Stomach (tissue), 4 donors: ENCODE data around the gene SLC5A1.
"Not testable (repeated sequence)": the region's sequence is repeated elsewhere in the genome, so short reads cannot be mapped to it uniquely, and the experiment has no call there.

Experiments
- EP300 ChIP-seq: sonication (generic); formaldehyde crosslinking; IDR thresholded peaks from one replicate; pipeline ENCODE4 v1.6.1; 2017; ENCODE audit warnings: antibody characterized with exemption
- POLR2AphosphoS5 ChIP-seq, 3 donors: sonication (generic); formaldehyde crosslinking; IDR thresholded peaks; one replicate each; pipeline ENCODE4 v1.6.1; 2016; ENCODE audit warnings: antibody characterized with exemption in 3 of 3
- TF ChIP-seq, protein P1 (sequence below), 7 experiments: fragments of 450-650 bp in 4 of 7; fragments of 200-600 bp in 3 of 7; sonication (generic) in 3 of 7; IDR thresholded peaks; one replicate each; pipeline ENCODE4 v1.5.1; 2016 to 2019; ENCODE audit warnings: antibody characterized with exemption in 7 of 7, control low read depth in 2 of 7, mild to moderate bottlenecking in 1 of 7

DNA sequence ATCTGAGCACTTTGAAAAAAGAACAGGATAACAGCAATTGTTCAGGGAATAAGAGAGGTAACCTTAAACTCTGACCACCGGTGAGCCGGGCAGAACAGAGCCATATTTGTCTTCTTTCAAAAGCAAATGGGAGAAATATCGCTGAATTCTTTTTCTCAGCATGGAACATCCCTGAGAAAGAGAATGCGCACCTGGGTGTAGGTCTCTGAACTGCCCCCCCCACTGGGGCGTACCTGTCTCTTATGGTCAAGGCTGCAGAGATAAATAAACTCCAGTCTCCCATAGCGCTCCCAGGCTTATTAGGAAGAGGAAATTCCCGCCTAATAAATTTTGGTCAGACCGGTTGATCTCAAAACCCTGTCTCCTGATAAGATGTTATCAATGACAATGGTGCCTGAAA is 104.1 kb downstream of the SLC5A1 start:
- TF ChIP-seq, protein P1, sequence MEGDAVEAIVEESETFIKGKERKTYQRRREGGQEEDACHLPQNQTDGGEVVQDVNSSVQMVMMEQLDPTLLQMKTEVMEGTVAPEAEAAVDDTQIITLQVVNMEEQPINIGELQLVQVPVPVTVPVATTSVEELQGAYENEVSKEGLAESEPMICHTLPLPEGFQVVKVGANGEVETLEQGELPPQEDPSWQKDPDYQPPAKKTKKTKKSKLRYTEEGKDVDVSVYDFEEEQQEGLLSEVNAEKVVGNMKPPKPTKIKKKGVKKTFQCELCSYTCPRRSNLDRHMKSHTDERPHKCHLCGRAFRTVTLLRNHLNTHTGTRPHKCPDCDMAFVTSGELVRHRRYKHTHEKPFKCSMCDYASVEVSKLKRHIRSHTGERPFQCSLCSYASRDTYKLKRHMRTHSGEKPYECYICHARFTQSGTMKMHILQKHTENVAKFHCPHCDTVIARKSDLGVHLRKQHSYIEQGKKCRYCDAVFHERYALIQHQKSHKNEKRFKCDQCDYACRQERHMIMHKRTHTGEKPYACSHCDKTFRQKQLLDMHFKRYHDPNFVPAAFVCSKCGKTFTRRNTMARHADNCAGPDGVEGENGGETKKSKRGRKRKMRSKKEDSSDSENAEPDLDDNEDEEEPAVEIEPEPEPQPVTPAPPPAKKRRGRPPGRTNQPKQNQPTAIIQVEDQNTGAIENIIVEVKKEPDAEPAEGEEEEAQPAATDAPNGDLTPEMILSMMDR (IDR thresholded peaks at IDR 0.05) = not testable (repeated sequence)
- TF ChIP-seq EP300; POLR2AphosphoS5 (IDR thresholded peaks at IDR 0.05): not testable (repeated sequence)
